ENCODE data around the gene IGSF1.

DNA sequence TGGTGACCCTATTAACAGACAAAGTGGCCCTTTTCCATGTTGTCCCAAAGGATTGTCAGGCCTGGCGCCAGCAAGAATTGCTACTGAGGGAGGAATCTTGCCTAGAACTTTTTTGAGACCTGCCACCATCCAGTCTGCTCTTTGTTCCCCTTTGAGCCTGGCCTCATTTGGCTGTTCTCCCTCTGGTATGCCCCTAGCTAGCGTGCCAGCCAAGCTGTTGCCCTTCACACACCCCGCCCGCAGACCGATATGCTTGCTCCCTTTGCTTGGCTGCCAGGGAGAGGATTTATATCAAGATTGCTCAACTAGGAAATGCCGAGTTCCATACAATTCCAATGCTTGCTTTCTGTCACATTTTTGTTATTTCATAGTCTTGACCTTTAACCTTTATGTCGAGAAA is 24.4 kb downstream of the IGSF1 start:
- no peak for TF ChIP-seq POLR2A (IDR thresholded peaks at IDR 0.05)
- no peak for TF ChIP-seq CTCF (IDR thresholded peaks at IDR 0.05)
